ENCODE measurements around the gene SYT11.

SYT11 gene

GRCh38 chr1:155898888-155899287, 39.5 kb downstream of the SYT11 start:
- H3K4me3 ChIP-seq (ENCODE audit: low read depth, low read length), result no peak overlapping the region
- DNase-seq (ENCODE audit: low read depth), result no peak
- TF ChIP-seq CTCF (IDR thresholded peaks at IDR 0.05; ENCODE audit: insufficient read depth, low read depth, low read length, missing control alignments), result no peak

- DNase-seq (ENCODE audit: low read depth), result no peak
- H3K4me3 ChIP-seq (ENCODE audit: low read depth, low read length), result no peak overlapping the region
- TF ChIP-seq CTCF (IDR thresholded peaks at IDR 0.05; ENCODE audit: insufficient read depth, low read depth, low read length, missing control alignments), result no peak
These were observed 40.3 kb downstream of the SYT11 start for GRCh38 chr1:155899683-155900082.

GRCh38 chr1:155900161-155900560, 40.8 kb downstream of the SYT11 start:
- no peak for TF ChIP-seq CTCF (IDR thresholded peaks at IDR 0.05; ENCODE audit: insufficient read depth, low read depth, low read length, missing control alignments)
- DNase-seq (ENCODE audit: low read depth), result no peak
- H3K4me3 ChIP-seq (ENCODE audit: low read depth, low read length), result no peak overlapping the region

- DNase-seq (ENCODE audit: low read depth), result no peak
- no peak for TF ChIP-seq CTCF (IDR thresholded peaks at IDR 0.05; ENCODE audit: insufficient read depth, low read depth, low read length, missing control alignments)
- no peak overlapping the region for H3K4me3 ChIP-seq (ENCODE audit: low read depth, low read length)
These were observed 44.9 kb downstream of the SYT11 start for GRCh38 chr1:155904261-155904660.

GRCh38 chr1:155909894-155910293, 50.5 kb downstream of the SYT11 start:
- no peak for TF ChIP-seq CTCF (IDR thresholded peaks at IDR 0.05; ENCODE audit: insufficient read depth, low read depth, low read length, missing control alignments)
- DNase-seq (ENCODE audit: low read depth), result no peak

GRCh38 chr1:155910621-155911121, 51.3 kb downstream of the SYT11 start:
- TF ChIP-seq CTCF (IDR thresholded peaks at IDR 0.05; ENCODE audit: insufficient read depth, low read depth, low read length, missing control alignments), result no peak
- H3K4me3 ChIP-seq (ENCODE audit: low read depth, low read length), result peak overlapping the region; percentile 82
- DNase-seq (ENCODE audit: low read depth), result peak; percentile 49

More at GRCh38 chr1:155909894-155910293, 50.5 kb downstream of the SYT11 start:
- peak overlapping the region; percentile 82; the same call in 1 of the 2 replicates for H3K4me3 ChIP-seq (ENCODE audit: low read depth, low read length)
